NT2/D1 (cell line): ENCODE measurements around the gene USP47.

Experiments
- DNase-seq: peaks from one replicate; pipeline ENCODE4 v3.0.0-alpha.2; 2011; ENCODE audit warnings: low read depth, low spot score
- H3K27me3 ChIP-seq: 2 replicates; pipeline ENCODE4 v1.6.0; 2011; ENCODE audit warnings: mild to moderate bottlenecking; ENCODE audit not compliant: insufficient read length, insufficient read depth
- H3K36me3 ChIP-seq: 2 replicates; pipeline ENCODE4 v1.6.1; 2011; ENCODE audit warnings: mild to moderate bottlenecking, low read length, mixed read lengths; ENCODE audit not compliant: insufficient read depth, insufficient read length
- H3K4me1 ChIP-seq: 2 replicates; pipeline ENCODE4 v1.5.1; 2011; ENCODE audit not compliant: insufficient read depth, insufficient read length
- H3K4me3 ChIP-seq: 2 replicates; pipeline ENCODE4 v1.5.1; 2011; ENCODE audit warnings: low read depth; ENCODE audit not compliant: insufficient read length
- H3K9ac ChIP-seq: 2 replicates; pipeline ENCODE4 v1.6.0; 2011; ENCODE audit warnings: low read depth; ENCODE audit not compliant: insufficient read length
- H3K9me3 ChIP-seq: 2 replicates; pipeline ENCODE4 v1.5.1; 2011; ENCODE audit warnings: mild to moderate bottlenecking, low read length; ENCODE audit not compliant: insufficient read depth
- SUZ12 ChIP-seq: IDR thresholded peaks from 2 replicates; pipeline ENCODE4 v1.6.1; 2011; ENCODE audit not compliant: insufficient read length, insufficient read depth; ENCODE audit errors: extremely low read depth
- YY1 ChIP-seq: IDR thresholded peaks from 2 replicates; pipeline ENCODE4 v1.6.1; 2011; ENCODE audit not compliant: insufficient read length, insufficient read depth
- ZNF274 ChIP-seq: IDR thresholded peaks from 2 replicates; pipeline ENCODE4 v1.6.1; 2011; ENCODE audit warnings: mild to moderate bottlenecking, low read depth, low read length

The USP47 gene

DNA sequence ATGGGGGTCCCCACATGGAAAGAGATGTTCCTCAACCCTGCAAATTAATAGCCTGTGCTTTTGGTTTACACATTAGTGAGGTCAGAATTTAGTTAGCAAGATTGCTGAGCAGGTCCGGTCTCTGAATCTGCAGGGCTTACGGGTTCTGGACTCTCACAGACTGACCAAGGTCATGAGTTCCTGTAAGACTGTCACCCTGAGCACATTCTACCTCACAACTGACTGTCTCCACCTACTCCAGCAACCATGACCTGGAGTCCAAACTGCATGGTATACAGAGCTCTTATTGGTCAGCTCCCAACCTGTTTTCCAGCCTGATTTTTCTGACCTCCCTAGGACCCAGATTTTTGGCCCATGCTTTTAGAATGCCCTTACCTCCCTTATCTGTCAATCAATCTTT is 138.4 kb downstream of the USP47 start:
- no peak overlapping the region for H3K9ac ChIP-seq
- no peak overlapping the region for H3K4me3 ChIP-seq
- no peak for TF ChIP-seq ZNF274
- no peak for TF ChIP-seq YY1
- TF ChIP-seq SUZ12: no peak
- no peaks in the 10 kb centered on the region for H3K9me3 ChIP-seq
- H3K27me3 ChIP-seq: no peaks in the 10 kb centered on the region
- H3K4me1 ChIP-seq: peaks cover 3% of the 10 kb centered on the region
- peaks cover 45% of the 10 kb centered on the region for H3K36me3 ChIP-seq
- DNase-seq: no peak

DNA sequence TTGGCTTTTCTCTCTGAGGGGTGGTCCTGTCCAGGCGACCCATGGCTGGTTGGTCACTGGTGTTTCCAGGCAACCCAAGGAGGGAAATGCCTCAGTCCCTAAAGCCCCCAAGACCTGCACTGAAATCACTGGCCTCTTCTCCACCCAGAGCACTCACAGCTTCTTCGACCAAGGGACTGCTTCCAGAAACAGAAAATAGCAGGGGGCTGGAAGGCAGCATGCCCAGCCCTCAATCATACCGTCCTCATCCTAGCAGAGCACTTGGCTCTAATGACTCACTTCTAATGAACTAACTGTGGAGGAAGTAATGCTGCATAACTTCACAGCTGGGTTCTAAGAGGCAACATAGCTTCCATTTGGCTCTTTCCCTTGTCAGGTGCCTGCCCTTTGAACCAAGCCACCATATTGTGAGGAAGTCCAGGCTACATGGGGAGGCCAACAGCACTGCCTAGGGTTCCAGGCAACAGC is 139.1 kb downstream of the USP47 start:
- no peak for DNase-seq
- Histone ChIP-seq H3K9me3 (no peaks in the 10 kb centered on the region), H3K9ac (no peak overlapping the region), H3K4me3 (no peak overlapping the region), H3K27me3 (no peaks in the 10 kb centered on the region), H3K4me1 (peaks cover 3% of the 10 kb centered on the region), H3K36me3 (peaks cover 42% of the 10 kb centered on the region)
- TF ChIP-seq YY1: no peak
- no peak for TF ChIP-seq SUZ12
- TF ChIP-seq ZNF274: no peak

DNA sequence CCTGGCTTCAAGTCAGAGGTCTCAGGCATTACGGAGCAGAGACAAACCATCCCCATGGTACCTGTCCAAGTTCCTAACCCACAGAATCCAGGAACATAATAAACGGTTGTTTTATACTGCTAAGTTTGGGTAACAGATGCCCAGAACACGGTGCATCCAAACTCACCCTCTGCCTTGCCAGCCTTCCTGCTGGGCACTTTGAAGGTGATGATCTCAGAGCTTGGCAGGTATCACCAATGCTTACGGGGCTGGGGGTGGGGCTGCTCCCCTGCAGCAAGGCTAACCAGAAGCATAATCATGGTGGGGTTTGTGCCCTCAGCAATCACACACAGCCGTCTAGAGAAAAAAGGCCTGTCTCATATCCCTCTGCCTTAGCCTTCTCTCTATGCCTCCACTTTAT is 139.6 kb downstream of the USP47 start:
- DNase-seq: no peak
- H3K36me3 ChIP-seq: peaks cover 40% of the 10 kb centered on the region
- no peak for TF ChIP-seq ZNF274
- no peak for TF ChIP-seq YY1
- no peak for TF ChIP-seq SUZ12
- H3K27me3 ChIP-seq: no peaks in the 10 kb centered on the region
- no peaks in the 10 kb centered on the region for H3K9me3 ChIP-seq
- peaks cover 3% of the 10 kb centered on the region for H3K4me1 ChIP-seq
- H3K9ac ChIP-seq: no peak overlapping the region
- H3K4me3 ChIP-seq: no peak overlapping the region

DNA sequence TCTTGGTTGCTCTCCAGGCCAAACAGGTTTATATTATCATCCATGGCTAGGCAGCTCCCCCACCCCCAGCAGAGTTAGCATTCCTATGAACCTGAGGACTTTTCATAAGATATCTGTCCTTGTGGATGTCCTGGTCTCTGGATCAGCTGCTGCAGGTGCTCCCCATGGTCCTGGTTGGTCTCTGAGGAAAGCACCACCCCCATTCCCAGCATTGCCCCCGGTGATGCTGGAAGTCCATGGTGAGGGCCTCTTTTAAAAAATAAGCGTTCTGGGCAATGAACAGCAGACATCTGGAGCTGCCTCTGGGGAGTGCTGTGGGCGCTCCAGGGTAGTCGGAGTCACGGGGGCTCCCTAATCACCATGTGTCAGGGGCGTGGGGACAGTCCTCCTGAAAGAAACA is 140.1 kb downstream of the USP47 start:
- no peak for DNase-seq
- Histone ChIP-seq H3K27me3 (no peaks in the 10 kb centered on the region), H3K4me3 (no peak overlapping the region), H3K4me1 (peaks cover 4% of the 10 kb centered on the region), H3K9ac (no peak overlapping the region), H3K36me3 (peaks cover 36% of the 10 kb centered on the region), H3K9me3 (no peaks in the 10 kb centered on the region)
- TF ChIP-seq ZNF274 (no peak), YY1 (no peak), SUZ12 (no peak)

DNA sequence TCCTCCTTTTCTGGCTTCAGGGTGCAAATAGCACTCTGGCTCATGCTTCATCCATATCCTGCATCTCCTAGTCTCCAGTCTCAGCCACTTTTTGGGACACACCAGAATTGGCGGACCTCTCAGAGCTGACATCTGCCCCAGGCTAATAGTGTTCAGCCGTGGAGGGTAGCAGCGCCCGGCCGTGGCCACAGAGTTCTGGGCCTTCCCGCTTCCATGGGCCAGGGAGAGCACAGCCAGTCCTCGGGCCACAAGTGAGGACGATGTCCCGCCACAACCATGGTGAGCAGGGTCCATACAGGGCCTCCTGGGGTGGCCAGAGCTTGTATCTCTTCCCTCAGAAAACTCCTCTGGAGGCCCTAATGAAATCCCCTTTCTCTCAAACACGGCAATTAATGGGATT is 140.7 kb downstream of the USP47 start:
- Histone ChIP-seq H3K36me3 (peaks cover 40% of the 10 kb centered on the region), H3K4me3 (no peak overlapping the region), H3K9ac (no peak overlapping the region), H3K27me3 (no peaks in the 10 kb centered on the region), H3K9me3 (no peaks in the 10 kb centered on the region), H3K4me1 (peaks cover 6% of the 10 kb centered on the region)
- DNase-seq: no peak
- TF ChIP-seq SUZ12 (no peak), ZNF274 (no peak), YY1 (no peak)

DNA sequence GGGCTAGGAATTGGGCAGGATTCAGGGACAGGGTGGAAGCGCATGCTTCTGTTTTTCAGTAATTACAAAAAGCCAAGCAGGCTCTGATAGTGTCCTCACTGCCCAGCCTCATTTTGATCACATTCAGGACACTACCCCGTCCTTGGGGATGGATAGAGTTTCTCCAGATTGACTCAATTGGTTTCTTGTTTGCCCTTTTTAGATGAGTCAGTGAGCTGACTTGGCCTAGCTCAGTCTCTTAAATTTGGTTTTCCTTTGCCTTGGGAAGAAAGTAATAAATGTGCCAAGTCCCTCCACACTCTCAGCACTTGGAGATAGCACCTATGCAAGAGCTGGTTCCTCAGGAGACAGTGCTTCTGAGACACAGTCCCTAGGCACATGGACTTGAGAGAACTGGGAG is 141.2 kb downstream of the USP47 start:
- H3K9ac ChIP-seq: no peak overlapping the region
- no peak for DNase-seq
- no peaks in the 10 kb centered on the region for H3K27me3 ChIP-seq
- H3K4me3 ChIP-seq: no peak overlapping the region
- H3K36me3 ChIP-seq: peaks cover 42% of the 10 kb centered on the region
- no peaks in the 10 kb centered on the region for H3K9me3 ChIP-seq
- peaks cover 6% of the 10 kb centered on the region for H3K4me1 ChIP-seq
- TF ChIP-seq YY1: no peak
- no peak for TF ChIP-seq SUZ12
- TF ChIP-seq ZNF274: no peak

DNA sequence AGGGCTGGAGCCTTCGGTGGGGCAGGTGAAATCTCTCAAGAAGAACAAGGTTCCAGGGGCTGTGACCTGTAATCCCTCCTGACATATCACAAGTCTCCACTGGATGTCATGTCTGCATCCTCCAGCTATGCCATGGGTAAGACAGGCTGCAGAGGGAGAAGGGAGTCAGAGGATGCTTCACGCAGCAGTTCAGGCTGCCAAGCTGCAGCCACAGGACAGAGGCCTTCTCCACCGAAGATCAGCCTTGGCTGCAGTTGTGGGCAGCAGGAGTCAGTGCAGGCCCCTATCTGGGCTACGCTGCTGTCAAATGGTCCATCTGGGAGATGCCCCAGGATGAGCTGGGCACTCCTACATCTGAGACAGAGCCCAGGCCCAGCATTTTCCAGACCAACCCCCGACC is 141.7 kb downstream of the USP47 start:
- Histone ChIP-seq H3K36me3 (peaks cover 42% of the 10 kb centered on the region), H3K4me3 (no peak overlapping the region), H3K4me1 (peaks cover 6% of the 10 kb centered on the region), H3K9ac (no peak overlapping the region), H3K9me3 (no peaks in the 10 kb centered on the region), H3K27me3 (no peaks in the 10 kb centered on the region)
- TF ChIP-seq SUZ12 (no peak), ZNF274 (no peak), YY1 (no peak)
- no peak for DNase-seq

DNA sequence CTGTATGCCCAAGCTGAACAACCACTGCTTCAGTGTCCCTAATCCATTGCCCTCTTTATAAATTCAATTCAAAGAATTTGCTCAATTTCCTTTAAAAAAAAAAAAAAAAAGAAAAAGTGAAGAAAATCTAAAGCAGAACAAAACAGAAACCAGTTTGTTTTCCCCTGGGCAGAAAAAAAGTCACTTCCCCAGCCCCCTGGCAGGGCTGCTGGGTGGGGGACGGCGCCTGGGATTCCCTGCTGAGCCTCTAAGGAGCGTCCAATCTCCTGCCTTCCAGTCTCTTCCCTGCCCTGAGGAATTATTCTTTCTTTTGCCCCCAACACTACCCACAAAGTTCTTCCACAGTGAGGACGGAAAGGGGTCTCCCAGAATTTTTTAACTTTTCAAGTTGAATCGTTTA is 142.8 kb downstream of the USP47 start:
- DNase-seq: no peak
- Histone ChIP-seq H3K4me3 (no peak overlapping the region), H3K36me3 (peaks cover 33% of the 10 kb centered on the region), H3K9me3 (no peaks in the 10 kb centered on the region), H3K4me1 (peaks cover 6% of the 10 kb centered on the region), H3K9ac (no peak overlapping the region), H3K27me3 (no peaks in the 10 kb centered on the region)
- no peak for TF ChIP-seq YY1
- no peak for TF ChIP-seq SUZ12
- no peak for TF ChIP-seq ZNF274
